ENCODE measurements around the gene DMRTB1. TPM values are rescaled to one million over a fixed set of nuclear protein-coding genes. Genes with fewer than 3 reads are reported as not detected.

Gene DMRTB1
- total and polyA plus RNA-seq, 2 of the 8 experiments (the other 6 are each of a cell fraction or from before 2014, with no cell fraction given): 0.06 to 0.35 TPM

GRCh38 chr1:53462193-53462592, 3.0 kb downstream of the DMRTB1 start:
- WGBS, 2 experiments (ENCODE audit: extremely low coverage in 1 of 2, insufficient coverage in 1 of 2, insufficient read length in 1 of 2, insufficient replicate concordance in 2 of 2, low coverage in 1 of 2, low lambda C conversion rate in 2 of 2, missing lambda C conversion rate in 1 of 2): 90% methylated on average over 6 of the region's 6 CpGs; no CpG with 5 or more reads in 1 of the 2 experiments
- POLR2A ChIA-PET (ENCODE audit: partially characterized antibody): interaction anchor here (1.2 kb wide), 1 partner anchor 136 kb away, joined by 3 read pairs; no protein-coding TSS in a partner anchor
- TF ChIP-seq CEBPB (IDR thresholded peaks at IDR 0.05; ENCODE audit: low read depth, low read length): no peak
- no peak for TF ChIP-seq FOSL1 (IDR thresholded peaks at IDR 0.05; ENCODE audit: insufficient read depth, low read depth, low read length)
- TF ChIP-seq RXRA (IDR thresholded peaks at IDR 0.05; ENCODE audit: insufficient read depth, low read depth, low read length): no peak
- TF ChIP-seq BACH1 (IDR thresholded peaks at IDR 0.05; ENCODE audit: low read length): no peak
- TF ChIP-seq TAF1 (IDR thresholded peaks at IDR 0.05; ENCODE audit: low read depth, low read length): no peak

More at GRCh38 chr1:53462193-53462592, 3.0 kb downstream of the DMRTB1 start:
- H2BK5ac ChIP-seq (ENCODE audit: low read depth, low read length): no peak overlapping the region
- no peak for FAIRE-seq
- H3K79me1 ChIP-seq (ENCODE audit: low read depth, low read length): no peaks in the 10 kb centered on the region
- H3K27ac ChIP-seq (ENCODE audit: low read depth, low read length): no peak overlapping the region
- no peak overlapping the region for H3K4ac ChIP-seq (replicated peaks; ENCODE audit: insufficient read length, low read depth, low read length)
- no peak overlapping the region for H3K9ac ChIP-seq (replicated peaks in 1 of 4; ENCODE audit: extremely low read depth in 1 of 4, low read depth in 3 of 4, low read length in 3 of 4)
- H3K4me2 ChIP-seq (ENCODE audit: insufficient read depth in 1 of 2, low read depth in 2 of 2, low read length in 2 of 2): no peak overlapping the region
- H2BK15ac ChIP-seq (ENCODE audit: low read length): no peak overlapping the region
- no peak for DNase-seq (ENCODE audit: low read depth in 1 of 2, low spot score in 2 of 2)
- no peaks in the 10 kb centered on the region for H3K36me3 ChIP-seq (ENCODE audit: control insufficient read depth in 2 of 4, insufficient read depth in 4 of 4, low read length in 3 of 4)
- no peak overlapping the region for H3K14ac ChIP-seq (ENCODE audit: insufficient read length)
- H2AFZ ChIP-seq (ENCODE audit: low read length): no peak overlapping the region
- no peaks in the 10 kb centered on the region for H3K23me2 ChIP-seq (ENCODE audit: low read depth, low read length)
- no peaks in the 10 kb centered on the region; a peak in 3 of 7 replicates for H3K4me1 ChIP-seq (replicated peaks in 1 of 4; ENCODE audit: control insufficient read depth in 3 of 4, insufficient read depth in 4 of 4, low read length in 3 of 4)
- no peak overlapping the region for H3K56ac ChIP-seq (replicated peaks; ENCODE audit: insufficient read length, low read depth, low read length)
- peaks cover 0 to 4% (median 0%) of the 10 kb centered on the region in 4 experiments; a peak in 1 of 7 replicates for H3K27me3 ChIP-seq (replicated peaks in 1 of 4; ENCODE audit: control insufficient read depth in 3 of 4, extremely low read depth in 1 of 4, insufficient read depth in 3 of 4, low read length in 3 of 4)
- CTCF ChIA-PET (ENCODE audit: partially characterized antibody): interaction anchor here (0.7 to 16.5 kb wide), 4 partner anchors 8 to 170 kb away, joined by 3 to 248 read pairs (median 12); partner anchors contain the start of gene DMRTB1
- H4K8ac ChIP-seq (ENCODE audit: extremely low read depth, insufficient read depth, low read length): no peak overlapping the region
- H2AK5ac ChIP-seq (ENCODE audit: low read depth, low read length): no peak overlapping the region
- H4K20me1 ChIP-seq (replicated peaks in 1 of 2; ENCODE audit: control insufficient read depth in 1 of 2, insufficient read depth in 2 of 2, low read length in 2 of 2): no peaks in the 10 kb centered on the region
- peak overlapping the region; percentile 62 for H4K91ac ChIP-seq (replicated peaks; ENCODE audit: insufficient read length, low read length)
- no peak overlapping the region for H2BK12ac ChIP-seq (ENCODE audit: low read depth, low read length)
- H3K18ac ChIP-seq (ENCODE audit: extremely low read depth, low read length): no peak overlapping the region
- H2BK120ac ChIP-seq (replicated peaks; ENCODE audit: low read depth, low read length): no peak overlapping the region
- no peak overlapping the region for H3K4me3 ChIP-seq (ENCODE audit: extremely low read depth in 1 of 4, insufficient read depth in 2 of 4, low read depth in 3 of 4, low read length in 4 of 4)
- H3K79me2 ChIP-seq (ENCODE audit: control insufficient read depth in 1 of 2, insufficient read depth in 2 of 2, low read length in 2 of 2): no peaks in the 10 kb centered on the region
- no peak overlapping the region for H2BK20ac ChIP-seq (ENCODE audit: low read length)
- H3K9me3 ChIP-seq (ENCODE audit: insufficient read depth in 2 of 2, low read depth in 1 of 2, low read length in 1 of 2): peaks cover 0 to 2% of the 10 kb centered on the region in 2 experiments; a peak in 1 of 4 replicates
- H3K23ac ChIP-seq (ENCODE audit: insufficient read length): no peak overlapping the region
- H4K5ac ChIP-seq (ENCODE audit: insufficient read length, low read depth, low read length): no peak overlapping the region
